ENCODE results near the gene ADK. TPM values are rescaled to one million over a fixed set of nuclear protein-coding genes. Genes with fewer than 3 reads are reported as not detected.

The ADK gene
- total and polyA plus RNA-seq, 8 donors: 44.8 to 68.6 (median 57.5) TPM

GRCh38 chr10:74334221-74334620, 183.2 kb downstream of the ADK start:
- no peak for DNase-seq
- H3K9me3 ChIP-seq: no peaks in the 10 kb centered on the region
- intact Hi-C loops (cut with DNase I): no loop called here

GRCh38 chr10:74335501-74335900, 184.5 kb downstream of the ADK start:
- Histone ChIP-seq H3K4me1 (no peaks in the 10 kb centered on the region), H3K4me3 (no peak overlapping the region), H3K27ac (no peak overlapping the region), H3K9me3 (no peaks in the 10 kb centered on the region), H3K36me3 (no peaks in the 10 kb centered on the region), H3K27me3 (no peaks in the 10 kb centered on the region)
- intact Hi-C loops (cut with DNase I): no loop called here
- no peak for ATAC-seq
- no peak for TF ChIP-seq CTCF (IDR thresholded peaks at IDR 0.05)
- DNase-seq: no peak

More at GRCh38 chr10:74334221-74334620, 183.2 kb downstream of the ADK start:
- TF ChIP-seq CTCF (IDR thresholded peaks at IDR 0.05): no peak
- Histone ChIP-seq H3K4me1 (no peaks in the 10 kb centered on the region), H3K27ac (no peak overlapping the region), H3K4me3 (no peak overlapping the region), H3K36me3 (no peaks in the 10 kb centered on the region), H3K27me3 (no peaks in the 10 kb centered on the region)
- ATAC-seq: no peak

GRCh38 chr10:74337330-74338016, 186.5 kb downstream of the ADK start:
- no peaks in the 10 kb centered on the region for H3K36me3 ChIP-seq
- TF ChIP-seq CTCF (IDR thresholded peaks at IDR 0.05): no peak
- H3K4me3 ChIP-seq: no peak overlapping the region
- no peaks in the 10 kb centered on the region for H3K4me1 ChIP-seq
- H3K27me3 ChIP-seq: no peaks in the 10 kb centered on the region
- intact Hi-C loops (cut with DNase I): no loop called here
- H3K9me3 ChIP-seq: no peaks in the 10 kb centered on the region
- no peak for DNase-seq
- no peak overlapping the region for H3K27ac ChIP-seq
- no peak for ATAC-seq

- Histone ChIP-seq H3K27me3 (no peaks in the 10 kb centered on the region), H3K36me3 (peaks cover 0 to 6% of the 10 kb centered on the region in 2 donors), H3K9me3 (peaks cover 0 to 19% of the 10 kb centered on the region in 2 donors), H3K4me3 (no peak overlapping the region), H3K4me1 (no peaks in the 10 kb centered on the region), H3K27ac (no peak overlapping the region)
- TF ChIP-seq CTCF (IDR thresholded peaks at IDR 0.05): no peak
- intact Hi-C loops (cut with DNase I): no loop called here
- DNase-seq: no peak
- no peak for ATAC-seq
Measured at GRCh38 chr10:74342991-74343390, 192.0 kb downstream of the ADK start.

GRCh38 chr10:74343804-74344203, 192.8 kb downstream of the ADK start:
- H3K27me3 ChIP-seq: no peaks in the 10 kb centered on the region
- intact Hi-C loops (cut with DNase I): no loop called here
- TF ChIP-seq CTCF (IDR thresholded peaks at IDR 0.05): no peak
- peaks cover 0 to 19% of the 10 kb centered on the region in 2 donors for H3K9me3 ChIP-seq
- H3K27ac ChIP-seq: no peak overlapping the region
- DNase-seq: no peak
- no peak for ATAC-seq
- H3K4me3 ChIP-seq: no peak overlapping the region
- peaks cover 0 to 8% of the 10 kb centered on the region in 2 donors for H3K36me3 ChIP-seq
- H3K4me1 ChIP-seq: no peaks in the 10 kb centered on the region
